SK-MEL-5 (cell line): ENCODE results near the gene MRGPRX3. TPM values are rescaled to one million over a fixed set of nuclear protein-coding genes. Genes with fewer than 3 reads are reported as not detected.
A peak's percentile ranks its signal among the peaks of the same experiment; 100 is the strongest.
"Not testable (repeated sequence)": the region's sequence is repeated elsewhere in the genome, so short reads cannot be mapped to it uniquely, and the experiment has no call there.

Experiments used
- DNase-seq: peaks from one replicate; pipeline ENCODE4 v3.0.0-alpha.2; 2016; ENCODE audit warnings: low read depth, low spot score
- in situ Hi-C: cut with HindIII; loops from 2 replicates; pipeline ENCODE4 v1.10.0; 2016; ENCODE audit warnings: low sequenced_read_pairs, high pct_unique_total_duplicates, low pct_unique_long_range_greater_than_20kb
- polyA plus RNA-seq, 2 experiments: library from polyadenylated mRNA; depleted of rRNA; stranded (reverse); fragments of >200 nt; gene quantifications; 2 replicates each; pipeline ENCODE4 v1.2.3, GENCODE V29; 2015
- total RNA-seq: library from RNA; depleted of rRNA; stranded (reverse); fragments of >200 nt; shearing (Covaris generic); gene quantifications from 2 replicates; pipeline ENCODE4 v1.2.3, GENCODE V29; 2014; rRNA removed

Gene MRGPRX3
- total RNA-seq = 0.11 and 0.21 TPM in 2 replicates
- 0.54 and 0.80 TPM in 2 replicates for polyA plus RNA-seq (2015; cell fraction: cytosol; rRNA removed)
- polyA plus RNA-seq (2015; cell fraction: nucleus; rRNA removed) = 0.34 TPM in 1 of 2 replicates, not detected in the other

GRCh38 chr11:18132341-18132740 lies at the start of gene MRGPRX3:
Gene MRGPRX3, plus strand, starts transcription at chr11:18132571. Its CDS starts 4,632 bp downstream, at chr11:18137203.
- in situ Hi-C loops = no loop called here
- DNase-seq = no peak

DNA sequence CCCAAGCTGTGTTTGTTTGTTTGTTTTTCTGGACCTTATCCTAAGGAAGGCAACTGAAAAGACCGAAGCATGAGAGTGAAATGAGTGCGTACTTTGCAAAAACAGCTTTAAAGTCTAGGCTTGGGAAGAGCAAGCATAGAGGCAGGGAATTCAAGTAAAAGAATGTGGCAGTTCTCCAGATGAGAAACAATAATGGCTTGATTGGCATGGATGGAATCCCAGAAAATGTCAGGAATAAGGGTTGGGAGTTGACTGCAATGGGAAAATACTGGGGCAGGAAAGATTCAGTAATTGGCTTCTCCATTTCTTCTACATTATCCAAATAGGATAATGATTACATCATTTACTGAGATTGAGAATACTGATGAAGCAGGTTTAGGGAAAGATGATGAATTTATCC lies 44.0 kb upstream of the MRGPRX3 start:
- no peak for DNase-seq
- in situ Hi-C loops = no loop called here

DNA sequence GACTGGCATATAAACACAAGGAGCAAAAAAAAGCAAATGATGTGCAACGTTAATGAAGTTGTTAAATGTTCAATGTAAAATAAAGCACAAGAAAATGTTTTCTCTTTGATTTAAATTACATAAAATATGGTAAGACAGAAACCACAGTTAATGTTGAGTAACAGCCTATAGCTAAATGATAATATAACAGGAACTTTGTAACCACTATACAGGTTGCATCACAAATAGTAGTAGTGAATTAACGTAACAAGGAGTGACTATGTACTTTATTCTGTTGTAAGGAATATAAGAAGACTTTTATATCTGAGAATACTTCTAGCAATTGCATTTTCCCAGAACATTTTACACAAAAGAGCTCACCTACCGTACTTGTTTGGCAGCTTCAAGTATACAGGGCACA lies 43.4 kb upstream of the MRGPRX3 start:
- in situ Hi-C loops = no loop called here
- no peak for DNase-seq

- in situ Hi-C loops = no loop called here
- DNase-seq = no peak
Measured at GRCh38 chr11:18091731-18092130, 40.6 kb upstream of the MRGPRX3 start.

GRCh38 chr11:18093959-18094358 lies 38.4 kb upstream of the MRGPRX3 start:
- in situ Hi-C loops = no loop called here
- no peak for DNase-seq

GRCh38 chr11:18100926-18101656 lies 31.3 kb upstream of the MRGPRX3 start:
- no peak for DNase-seq

DNA sequence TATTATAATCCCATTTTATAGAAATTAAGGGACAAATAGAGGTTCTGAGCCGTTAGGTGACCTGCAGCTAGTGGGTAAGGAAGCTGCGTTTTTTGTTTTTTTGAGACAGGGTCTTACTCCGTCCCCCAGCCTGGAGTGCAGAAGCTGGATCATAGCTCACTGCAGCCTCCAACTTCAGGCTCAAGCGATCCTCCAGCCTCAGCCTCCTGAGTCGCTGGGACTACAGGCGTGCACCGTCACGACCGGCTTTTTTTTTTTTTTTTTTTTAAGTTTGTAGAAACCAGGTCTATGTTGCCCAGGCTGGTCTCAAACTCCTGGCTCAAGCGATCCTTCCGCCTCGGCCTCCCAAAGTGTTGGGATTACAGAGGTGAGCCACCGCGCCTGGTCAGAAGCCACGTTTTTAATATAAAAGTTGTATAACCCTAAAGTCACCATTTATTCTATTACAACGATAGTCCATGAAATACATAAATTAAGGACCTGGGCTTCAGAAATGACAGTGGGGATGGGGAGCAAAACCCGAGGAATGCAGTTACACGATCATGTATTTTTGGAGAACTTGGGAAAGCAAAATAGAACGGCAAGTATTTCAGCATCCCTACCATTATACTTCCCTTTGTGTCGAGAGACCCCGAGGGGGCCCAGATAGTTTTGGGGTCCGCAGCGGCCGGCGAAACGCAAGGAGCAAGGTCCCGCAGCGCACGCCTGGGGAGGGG lies 27.1 kb upstream of the MRGPRX3 start:
- in situ Hi-C loops = no loop called here
- DNase-seq = no peak

More at GRCh38 chr11:18100926-18101656, 31.3 kb upstream of the MRGPRX3 start:
- in situ Hi-C loops = no loop called here

DNA sequence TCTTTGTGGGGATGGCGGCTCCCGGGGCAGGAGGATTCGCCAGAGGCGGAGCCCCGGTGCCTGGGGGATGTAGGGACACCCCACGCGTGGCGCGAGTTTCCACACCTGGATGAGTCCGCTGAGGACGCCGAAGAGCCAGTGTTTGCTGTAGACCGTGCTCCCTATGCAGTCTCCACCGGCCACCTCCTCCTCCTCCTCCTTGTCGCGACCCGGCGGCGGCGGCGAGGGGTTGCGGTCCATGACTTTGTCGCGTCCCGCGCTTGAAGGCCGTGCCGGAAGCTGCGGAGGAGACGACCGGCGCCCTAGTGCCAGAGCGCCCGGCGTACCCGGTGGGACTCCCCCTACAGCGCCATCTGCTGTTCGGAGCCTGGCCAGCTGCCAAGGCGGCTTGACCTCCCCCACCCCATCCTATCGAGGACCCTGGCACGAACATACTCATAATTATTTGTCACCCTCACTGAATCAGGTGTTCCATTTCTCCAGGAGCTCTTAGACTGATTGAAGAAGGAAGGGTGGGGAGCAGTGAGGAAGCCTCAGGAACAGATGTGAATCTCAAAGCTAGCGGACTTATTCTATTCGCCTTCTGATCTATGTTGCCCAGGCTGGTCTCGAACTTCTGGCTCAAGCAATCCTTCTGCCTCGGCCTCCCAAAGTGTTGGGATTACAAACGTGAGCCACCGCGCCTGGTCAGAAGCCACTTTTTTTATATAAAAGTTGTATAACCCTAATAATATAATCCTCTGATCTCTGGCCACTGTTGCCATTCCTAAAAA lies 26.4 kb upstream of the MRGPRX3 start, which contains the start of gene SAAL1:
Gene SAAL1 (minus strand): TSS at position 281 of the 773 bp plus-strand sequence. CDS start 41 bp downstream, at position 240.
- peak; percentile 86 for DNase-seq
- in situ Hi-C loops = no loop called here

DNA sequence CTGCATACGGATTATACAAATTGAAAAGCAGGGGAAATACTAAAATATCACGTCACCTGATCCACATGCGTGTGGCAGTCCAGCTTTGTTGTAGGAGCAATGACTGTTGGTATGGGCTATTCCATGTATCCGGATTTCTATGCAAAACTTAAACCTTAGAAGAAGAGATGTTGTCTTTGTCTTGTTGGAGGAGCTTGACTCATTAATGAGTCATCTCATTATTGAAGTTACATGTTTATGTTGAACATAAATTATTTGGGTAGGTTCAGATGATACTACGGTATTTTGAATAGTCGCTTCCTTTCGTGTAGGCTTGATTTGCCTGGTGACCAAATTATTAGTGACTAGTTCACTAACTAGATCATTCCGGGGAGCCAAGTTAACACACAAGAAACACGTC lies 25.7 kb upstream of the MRGPRX3 start:
- in situ Hi-C loops = no loop called here

DNA sequence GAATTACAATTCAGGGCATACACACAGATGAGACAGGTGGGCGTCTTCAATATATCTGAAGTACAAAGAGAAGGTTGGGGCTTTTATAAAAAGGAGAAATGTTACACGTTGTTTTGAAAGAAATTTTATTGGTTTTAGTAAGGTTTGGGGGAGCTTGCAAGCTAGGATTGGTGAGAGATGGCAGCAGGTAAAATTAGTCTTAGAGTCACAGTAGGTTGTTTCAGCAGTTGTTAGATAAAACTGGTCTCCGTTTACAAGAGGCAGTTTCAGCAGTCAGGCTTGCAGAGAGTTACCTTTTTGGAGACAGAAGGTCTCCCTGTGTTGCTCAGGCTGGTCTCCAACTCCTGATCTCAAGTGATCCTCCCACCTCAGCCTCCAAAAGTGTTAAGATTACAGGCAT lies 24.1 kb upstream of the MRGPRX3 start:
- in situ Hi-C loops = no loop called here
- no peak for DNase-seq

More for the DNA sequence above, 25.7 kb upstream of the MRGPRX3 start:
- no peak for DNase-seq

DNA sequence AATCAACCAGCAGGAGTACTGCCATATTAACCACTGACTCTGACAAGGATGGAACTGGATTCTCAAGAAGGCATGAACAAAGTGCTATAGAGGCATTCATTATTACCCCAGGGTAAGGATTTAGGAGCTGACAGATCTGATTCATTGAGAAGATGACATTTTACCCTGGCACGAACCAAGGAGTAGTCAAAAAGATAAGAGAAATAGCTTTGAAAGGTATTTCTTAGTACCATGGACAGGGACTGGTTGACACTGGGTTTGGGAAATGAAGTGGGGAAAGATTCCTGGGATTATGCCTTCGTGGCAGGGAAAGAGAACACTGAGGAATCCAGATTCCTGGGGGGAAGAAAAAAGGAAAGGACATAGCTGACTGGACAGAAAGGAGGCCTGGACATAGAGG lies 21.4 kb upstream of the MRGPRX3 start:
- no peak for DNase-seq

GRCh38 chr11:18115360-18116127 lies 16.8 kb upstream of the MRGPRX3 start:
- DNase-seq = peak; percentile 89
- in situ Hi-C loops = no loop called here

More for the DNA sequence above, 21.4 kb upstream of the MRGPRX3 start:
- in situ Hi-C loops = no loop called here

- in situ Hi-C loops = not testable (repeated sequence)
- peak; percentile 58 for DNase-seq
Measured at GRCh38 chr11:18121331-18121828, 11.0 kb upstream of the MRGPRX3 start.

GRCh38 chr11:18131115-18131514 lies 1.3 kb upstream of the MRGPRX3 start:
- in situ Hi-C loops, DNase-seq: not testable (repeated sequence)

- no peak for DNase-seq
- in situ Hi-C loops = no loop called here
Measured at GRCh38 chr11:18135308-18135707, 2.9 kb downstream of the MRGPRX3 start.

- in situ Hi-C loops = no loop called here
Measured at GRCh38 chr11:18137186-18137800, 4.9 kb downstream of the MRGPRX3 start.

GRCh38 chr11:18140145-18140544 lies 7.8 kb downstream of the MRGPRX3 start:
- no peak for DNase-seq
- in situ Hi-C loops = no loop called here

More at GRCh38 chr11:18137186-18137800, 4.9 kb downstream of the MRGPRX3 start:
- no peak for DNase-seq
